GM18519 (cell line): ENCODE measurements around the gene PRSS21.

Source experiments
- ATAC-seq: cut with Tn5 transposase; IDR thresholded peaks from one replicate; pipeline ENCODE4 v1.9.1; 2021; ENCODE audit warnings: mild to moderate bottlenecking, moderate library complexity; ENCODE audit not compliant: unreplicated experiment, low FRiP score

PRSS21 gene

GRCh38 chr16:2840914-2841313 lies 23.9 kb downstream of the PRSS21 start:
- no peak for ATAC-seq

GRCh38 chr16:2841606-2842339 lies 24.7 kb downstream of the PRSS21 start:
- ATAC-seq, result no peak

- ATAC-seq, result no peak
Observed at GRCh38 chr16:2842340-2843000, 25.4 kb downstream of the PRSS21 start.

- no peak for ATAC-seq
Observed at GRCh38 chr16:2843526-2843925, 26.5 kb downstream of the PRSS21 start.

- ATAC-seq, result no peak
Observed at GRCh38 chr16:2845116-2845515, 28.1 kb downstream of the PRSS21 start.

GRCh38 chr16:2846511-2847310 lies 29.7 kb downstream of the PRSS21 start:
- no peak for ATAC-seq

GRCh38 chr16:2848933-2849725 lies 32.1 kb downstream of the PRSS21 start:
- ATAC-seq, result no peak

- ATAC-seq, result no peak
Observed at GRCh38 chr16:2852003-2852730, 35.1 kb downstream of the PRSS21 start.

- no peak for ATAC-seq
Observed at GRCh38 chr16:2852731-2853507, 35.9 kb downstream of the PRSS21 start.

GRCh38 chr16:2853531-2854073 lies 36.6 kb downstream of the PRSS21 start:
- no peak for ATAC-seq

- no peak for ATAC-seq
Observed at GRCh38 chr16:2854700-2855309, 37.8 kb downstream of the PRSS21 start.

GRCh38 chr16:2855536-2855935 lies 38.5 kb downstream of the PRSS21 start:
- ATAC-seq, result no peak

- ATAC-seq, result no peak
Observed at GRCh38 chr16:2856061-2856670, 39.1 kb downstream of the PRSS21 start.

- no peak for ATAC-seq
Observed at GRCh38 chr16:2856686-2857450, 39.8 kb downstream of the PRSS21 start.

- ATAC-seq, result no peak
Observed at GRCh38 chr16:2857451-2858244, 40.6 kb downstream of the PRSS21 start, which contains the start of gene PRSS22. PRSS22 (minus strand) TSS chr16:2858170; CDS start chr16:2858104, 66 bp downstream.

GRCh38 chr16:2858245-2859025 lies 41.4 kb downstream of the PRSS21 start:
- no peak for ATAC-seq
